ENCODE results near the gene TLCD3A.
"Not testable (repeated sequence)": the region's sequence is repeated elsewhere in the genome, so short reads cannot be mapped to it uniquely, and the experiment has no call there.

TLCD3A gene

DNA sequence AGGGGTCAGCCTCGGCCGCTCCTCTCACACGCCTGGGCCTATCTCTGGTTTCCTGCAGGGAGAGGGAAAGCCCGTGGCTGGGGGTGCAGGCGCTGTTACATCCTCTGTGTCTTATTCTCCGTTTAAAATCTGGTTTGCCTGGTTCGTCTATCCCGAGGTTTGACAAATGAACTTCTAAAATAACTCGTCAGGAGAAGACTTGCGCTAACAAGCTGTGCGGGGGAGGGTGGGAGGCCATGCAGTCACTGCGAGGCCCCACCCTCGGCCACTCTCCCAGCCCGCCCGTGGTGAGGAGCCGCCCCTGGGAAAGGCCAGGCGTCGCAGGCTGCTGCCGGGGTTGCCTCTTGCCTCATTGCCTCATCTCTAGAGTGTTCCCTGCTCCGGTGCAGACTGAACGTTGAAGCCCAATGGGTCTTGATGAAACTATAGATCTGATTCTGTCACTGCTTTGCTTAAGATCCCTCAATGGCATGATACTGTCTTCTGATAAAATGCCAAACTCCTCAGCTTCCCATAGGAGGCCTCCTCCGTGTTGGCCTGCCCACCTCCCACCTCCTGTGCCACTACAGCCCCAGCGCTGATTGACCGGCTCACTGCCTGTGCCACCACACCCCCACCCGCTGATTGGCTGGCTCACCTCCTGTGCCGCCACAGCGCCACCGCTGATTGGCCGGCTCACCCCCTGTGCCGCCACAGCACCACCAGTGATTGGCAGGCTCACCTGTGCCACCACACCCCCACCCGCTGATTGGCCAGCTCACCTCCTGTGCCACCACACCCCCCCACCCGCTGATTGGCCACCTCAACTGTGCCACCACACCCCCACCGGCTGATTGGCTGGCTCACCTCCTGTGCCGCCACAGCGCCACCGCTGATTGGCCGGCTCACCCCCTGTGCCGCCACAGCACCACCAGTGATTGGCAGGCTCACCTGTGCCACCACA, 57.8 kb downstream of the TLCD3A start:
- DNase-seq = not testable (repeated sequence)

GRCh38 chr17:790874-791247, 58.5 kb downstream of the TLCD3A start:
- DNase-seq = not testable (repeated sequence)

- no peak for DNase-seq
These were observed 59.4 kb downstream of the TLCD3A start for GRCh38 chr17:791829-792228.

DNA sequence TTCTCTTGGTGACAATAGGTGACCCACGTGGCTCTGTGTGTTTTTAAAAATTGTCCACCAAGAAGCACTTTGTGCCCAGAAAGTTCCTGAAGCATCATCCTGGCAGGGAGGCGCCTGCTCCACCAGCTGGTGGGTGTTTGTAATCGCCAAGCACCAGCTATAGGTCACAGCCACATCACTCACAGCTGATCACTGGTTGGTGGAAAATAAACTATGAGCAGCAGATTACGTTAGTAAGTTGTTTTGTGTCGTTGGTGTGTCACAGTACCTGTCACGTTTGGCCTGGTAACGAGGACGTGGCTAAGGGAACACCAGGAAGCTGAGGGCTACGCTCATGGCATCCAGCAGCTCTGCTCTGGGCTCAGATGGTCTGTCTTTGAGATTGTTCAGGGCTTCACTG, 59.9 kb downstream of the TLCD3A start:
- no peak for DNase-seq

Data from activated CD4-positive, alpha-beta T cell treated with anti-CD3 and anti-CD28 coated beads for 1 hour (primary cell).